GM12878 (cell line): ENCODE measurements around the gene NOM1. TPM values are rescaled to one million over a fixed set of nuclear protein-coding genes. Genes with fewer than 3 reads are reported as not detected.
A peak's percentile ranks its signal among the peaks of the same experiment; 100 is the strongest.

Experiments used
- ATAC-seq: fragments of 200-7000 bp; cut with Tn5 transposase; 3 replicates; pipeline ENCODE4 v1.9.1; 2020; ENCODE audit warnings: mild to moderate bottlenecking, moderate library complexity
- BruUV-seq: library from RNA; stranded (reverse); fragments of 400-500 nt; replicated peaks from 2 replicates; lab custom pipeline; 2021; lab: Mats Ljungman, UMichigan
- CTCF ChIA-PET: fragments of 300-600 bp; sonication (Branson Sonifier 250); formaldehyde crosslinking; extraction: SDS; loops from one replicate; lab custom pipeline; 2021; ENCODE audit warnings: inconsistent platforms; lab: Yijun Ruan, JAX
- POLR2A ChIA-PET: fragments of 350-600 bp; formaldehyde crosslinking; extraction: SDS; loops from one replicate; lab custom pipeline; 2021; ENCODE audit warnings: inconsistent platforms; lab: Charles Lee
- RAD21 ChIA-PET: fragments of 300-600 bp; sonication (Branson Sonifier 250); formaldehyde crosslinking; loops from one replicate; lab custom pipeline; 2023; ENCODE audit warnings: antibody characterized with exemption; ENCODE audit not compliant: unreplicated experiment; lab: Charles Lee
- SMC1A ChIA-PET: fragments of 300-600 bp; sonication (Branson Sonifier 250); formaldehyde crosslinking; loops from one replicate; lab custom pipeline; 2023; ENCODE audit not compliant: unreplicated experiment, uncharacterized antibody; lab: Charles Lee
- DNase-seq: peaks from one replicate; pipeline ENCODE4 v3.0.0-alpha.2; 2011; ENCODE audit warnings: low read depth, low spot score
- FAIRE-seq: peaks from 3 replicates; lab custom pipeline; 2011; peaks lifted over from hg19 to GRCh38; lab: Jason Lieb, UNC
- H2AFZ ChIP-seq: 2 replicates; pipeline ENCODE4 v1.6.0; 2011; ENCODE audit warnings: low read depth, low read length, control low read depth; ENCODE audit not compliant: control insufficient read depth
- H3K27ac ChIP-seq: 2 replicates; pipeline ENCODE4 v1.5.1; 2011; ENCODE audit warnings: control low read depth; ENCODE audit not compliant: control insufficient read depth, insufficient read depth
- H3K27me3 ChIP-seq, 2 experiments: replicated peaks in 1 of 2; 2 replicates each; pipeline versions ENCODE4 v1.6.0 to v1.6.1; 2011; ENCODE audit warnings: low read length in 1 of 2; ENCODE audit not compliant: control insufficient read depth in 2 of 2, insufficient read depth in 2 of 2
- H3K36me3 ChIP-seq, 2 experiments: 2 replicates each; pipeline ENCODE4 v1.5.1; 2011; ENCODE audit warnings: low read length in 1 of 2; ENCODE audit not compliant: control insufficient read depth in 2 of 2, insufficient read depth in 2 of 2
- H3K4me1 ChIP-seq: 2 replicates; pipeline ENCODE4 v1.6.1; 2011; ENCODE audit warnings: mild to moderate bottlenecking, low read length, moderate library complexity, mixed read lengths; ENCODE audit not compliant: control insufficient read depth, insufficient read depth
- H3K4me2 ChIP-seq: 2 replicates; pipeline ENCODE4 v1.6.0; 2011; ENCODE audit warnings: control low read depth; ENCODE audit not compliant: control insufficient read depth, insufficient read depth
- H3K4me3 ChIP-seq: fragments of 200-600 bp; sonication (generic); 2 replicates; pipeline ENCODE4 v1.5.1; 2016
- H3K79me2 ChIP-seq: 2 replicates; pipeline ENCODE4 v1.6.0; 2011; ENCODE audit warnings: low read length; ENCODE audit not compliant: control insufficient read depth, insufficient read depth
- H3K9ac ChIP-seq: 2 replicates; pipeline ENCODE4 v1.8.0; 2011; ENCODE audit warnings: low read length, control low read depth, mixed read lengths; ENCODE audit not compliant: control insufficient read depth, insufficient read depth
- H3K9me3 ChIP-seq: replicated peaks from 3 replicates; pipeline ENCODE4 v1.5.1; 2011; ENCODE audit warnings: mild to moderate bottlenecking, low read length; ENCODE audit not compliant: control insufficient read depth, insufficient read depth
- H4K20me1 ChIP-seq: 2 replicates; pipeline ENCODE4 v1.6.0; 2011; ENCODE audit not compliant: control insufficient read depth, insufficient read depth
- CREM ChIP-seq: IDR thresholded peaks from 2 replicates; pipeline ENCODE4 v1.6.1; 2014; ENCODE audit warnings: antibody characterized with exemption, low read depth
- FOXK2 ChIP-seq: fragments of 450-650 bp; IDR thresholded peaks from 2 replicates; pipeline ENCODE4 v1.6.1; 2017; ENCODE audit warnings: mild to moderate bottlenecking, moderate library complexity
- HCFC1 ChIP-seq: fragments of 150-350 bp; IDR thresholded peaks from 2 replicates; pipeline ENCODE4 v1.6.1; 2014; ENCODE audit warnings: low read length
- IKZF1 ChIP-seq: fragments of 450-650 bp; conservative IDR thresholded peaks from 2 replicates; pipeline ENCODE4 v1.6.1; 2017; ENCODE audit warnings: antibody characterized with exemption, mild to moderate bottlenecking
- IKZF2 ChIP-seq, 2 experiments: fragments of 450-650 bp; IDR thresholded peaks; 2 replicates each; pipeline ENCODE4 v1.6.1; 2017; ENCODE audit warnings: mild to moderate bottlenecking in 2 of 2, moderate library complexity in 2 of 2
- MEF2A ChIP-seq: IDR thresholded peaks from 2 replicates; pipeline ENCODE4 v1.6.1; 2011; ENCODE audit warnings: low read depth, mild to moderate bottlenecking, low read length, moderate library complexity; ENCODE audit not compliant: insufficient read depth
- MTA3 ChIP-seq: IDR thresholded peaks from 2 replicates; pipeline ENCODE4 v1.6.1; 2012; ENCODE audit warnings: low read length, inconsistent platforms, borderline replicate concordance
- MXI1 ChIP-seq: fragments of 150-350 bp; IDR thresholded peaks from 2 replicates; pipeline ENCODE4 v1.6.1; 2011; ENCODE audit warnings: low read depth, mild to moderate bottlenecking, inconsistent platforms, low read length, improper control_type of control experiment
- MYC ChIP-seq: IDR thresholded peaks from 2 replicates; pipeline ENCODE4 v1.6.1; 2011; ENCODE audit warnings: mild to moderate bottlenecking, low read length, moderate library complexity, inconsistent platforms; ENCODE audit not compliant: insufficient read depth, insufficient replicate concordance, insufficient read length, severe bottlenecking
- NFYA ChIP-seq: IDR thresholded peaks from 2 replicates; pipeline ENCODE4 v1.6.1; 2011; ENCODE audit warnings: low read depth, mild to moderate bottlenecking, low read length, improper control_type of control experiment, borderline replicate concordance
- NFYB ChIP-seq: IDR thresholded peaks from 2 replicates; pipeline ENCODE4 v1.6.1; 2011; ENCODE audit warnings: low read depth, mild to moderate bottlenecking, low read length, improper control_type of control experiment, moderate library complexity; ENCODE audit not compliant: insufficient read depth
- NRF1 ChIP-seq: conservative IDR thresholded peaks from 2 replicates; pipeline ENCODE4 v1.6.1; 2011; ENCODE audit warnings: mild to moderate bottlenecking, low read depth, low read length, improper control_type of control experiment
- RELA ChIP-seq: fragments of 450-650 bp; IDR thresholded peaks from 2 replicates; pipeline ENCODE4 v1.8.0; 2014; ENCODE audit warnings: borderline replicate concordance; ENCODE audit not compliant: partially characterized antibody
- SP1 ChIP-seq: IDR thresholded peaks from one replicate; pipeline ENCODE4 v1.6.1; 2011; ENCODE audit warnings: low read depth, low read length
- TCF12 ChIP-seq: IDR thresholded peaks from 2 replicates; pipeline ENCODE4 v1.6.1; 2011; ENCODE audit warnings: low read depth, mild to moderate bottlenecking, low read length
- ZNF217 ChIP-seq: fragments of 450-650 bp; IDR thresholded peaks from 2 replicates; pipeline ENCODE4 v1.6.1; 2017; ENCODE audit warnings: antibody characterized with exemption, mild to moderate bottlenecking
- ZNF384 ChIP-seq: IDR thresholded peaks from 2 replicates; pipeline ENCODE4 v1.6.1; 2012; ENCODE audit warnings: low read depth, mild to moderate bottlenecking, low read length, improper control_type of control experiment, borderline replicate concordance
- WGBS: methylation state at CpG from one replicate; pipeline ENCODE4 v1.1.6; 2016; ENCODE audit warnings: low lambda C conversion rate; ENCODE audit not compliant: insufficient replicate concordance, insufficient coverage; ENCODE audit errors: missing lambda C conversion rate; 5-methylcytosine and 5-hydroxymethylcytosine counted together
- in situ Hi-C: fragments of 300-500 bp; cut with MboI; formaldehyde crosslinking; loops from 9 replicates; pipeline ENCODE4 v1.14.3; 2018; ENCODE audit warnings: mixed read lengths
- intact Hi-C: fragments of 100-400 bp; cut with micrococcal nuclease; formaldehyde crosslinking; loops from one replicate; pipeline ENCODE4 v1.14.2; 2022; ENCODE audit not compliant: unreplicated experiment
- polyA plus RNA-seq, 11 experiments: library from polyadenylated mRNA; depleted of rRNA in 4 of 11; unstranded in 6 of 11; stranded (reverse) in 5 of 11; fragments of >200 nt; fragmentation: Nextera tagmentation in 4 of 11; fragmentation: Illumina TruSeq in 1 of 11; extraction: Ambion mirVana in 4 of 11; extraction: Trizol in 1 of 11; gene quantifications; 1 replicate in 1 of 11; 2 replicates in 10 of 11; pipeline versions ENCODE4 v1.2.1 to v1.2.3, GENCODE V29; 2011 to 2016; ENCODE audit warnings: inconsistent platforms in 2 of 11, missing spikeins in 2 of 11, low read depth in 1 of 11
- total RNA-seq, 4 experiments: library from RNA; depleted of rRNA in 3 of 4; stranded (reverse); fragments of >200 nt in 3 of 4; fragmentation: Illumina TruSeq in 1 of 4; extraction: Trizol in 1 of 4; gene quantifications; 2 replicates each; pipeline versions ENCODE4 v1.2.1 to v1.2.3, GENCODE V29; 2013 to 2021
- TF ChIP-seq, protein P1 (sequence below): IDR thresholded peaks from 2 replicates; pipeline ENCODE4 v1.6.1; 2011; ENCODE audit warnings: mild to moderate bottlenecking, low read depth, low read length, moderate library complexity; ENCODE audit not compliant: insufficient replicate concordance
- TF ChIP-seq, protein P2 (sequence below): fragments of 450-650 bp; IDR thresholded peaks from 2 replicates; pipeline ENCODE4 v1.6.1; 2017; ENCODE audit warnings: mild to moderate bottlenecking
- TF ChIP-seq, protein P3 (sequence below): IDR thresholded peaks from 2 replicates; pipeline ENCODE4 v1.6.1; 2012; ENCODE audit warnings: low read depth, low read length, improper control_type of control experiment

NOM1 gene
- total and polyA plus RNA-seq, 10 of the 15 experiments (the other 5 are each of a cell fraction or from before 2014, with no cell fraction given): 2.9 to 21.3 (median 17.8) TPM

DNA sequence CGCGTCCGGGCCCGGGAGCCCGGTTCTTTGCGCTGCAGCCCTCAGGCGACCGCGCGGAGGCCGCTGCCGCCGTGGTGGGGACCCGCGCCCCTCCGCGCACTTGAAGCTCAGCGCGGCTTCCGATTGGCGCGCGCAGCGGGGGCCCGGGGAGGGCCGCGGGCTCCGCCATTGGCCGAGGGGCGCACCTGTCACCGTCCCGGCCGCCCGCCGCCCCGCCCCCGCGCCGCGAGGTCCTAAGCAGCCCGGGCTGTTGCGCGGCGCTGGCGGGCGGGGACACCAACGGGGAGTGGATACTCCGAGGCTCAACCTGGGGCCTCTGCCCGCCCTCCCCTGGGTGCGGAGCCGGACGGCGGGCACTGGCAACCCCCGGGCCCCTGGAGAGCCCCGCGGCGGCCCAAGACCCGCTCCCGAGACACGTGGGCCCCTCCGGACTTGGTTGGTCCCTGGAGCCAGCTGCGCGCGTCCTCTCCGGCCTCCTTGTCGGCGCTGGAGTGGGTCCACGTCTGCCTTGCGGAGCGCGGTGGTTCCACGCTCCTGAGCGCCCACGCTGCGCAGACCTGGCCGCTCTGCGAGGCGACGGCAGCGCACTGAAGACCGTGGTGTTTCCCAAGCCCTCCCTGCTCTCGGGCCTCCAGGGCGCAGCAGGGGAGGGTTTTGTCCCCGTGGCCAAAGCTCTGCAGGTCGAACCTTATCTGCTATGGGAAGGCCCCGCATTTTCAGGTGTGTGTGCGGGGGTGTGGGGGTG is 61.2 kb downstream of the NOM1 start, which contains the start of gene MNX1:
Gene MNX1, minus strand, starts transcription at position 76 of the 745 bp plus-strand sequence. CDS start 313 bp downstream, outside the sequence.
- Histone ChIP-seq H3K9ac (peak within 1 kb of the TSS; percentile 38; the same call in 1 of the 2 replicates), H3K27me3 (peaks cover 0 to 12% of the 10 kb centered on the region in 2 experiments; a peak in 1 of 4 replicates), H3K36me3 (no peaks in the 10 kb centered on the region), H3K9me3 (no peaks in the 10 kb centered on the region), H4K20me1 (no peaks in the 10 kb centered on the region), H2AFZ (peak within 1 kb of the TSS; percentile 91), H3K4me3 (peak within 1 kb of the TSS; percentile 74), H3K27ac (no peak within 1 kb of the TSS), H3K4me2 (peak within 1 kb of the TSS; percentile 98), H3K79me2 (no peaks in the 10 kb centered on the region), H3K4me1 (peaks cover 19% of the 10 kb centered on the region)
- peak; percentile 92 for ATAC-seq
- ChIA-PET SMC1A (interaction anchor here (0.7 kb wide), 1 partner anchor 13 kb away, joined by 3 read pairs; no protein-coding TSS in a partner anchor), RAD21 (interaction anchor here (1.0 to 1.6 kb wide), 3 partner anchors 60 to 130 kb away, joined by 3 to 5 read pairs (median 4); partner anchors contain the start of gene LMBR1), POLR2A (interaction anchor here (0.6 to 1.3 kb wide), 2 partner anchors 118 to 128 kb away, joined by 3 to 6 read pairs; partner anchors contain the start of genes LMBR1 and UBE3C), CTCF (interaction anchor here (1.6 kb wide), 1 partner anchor 62 kb away, joined by 3 read pairs; the partner anchor contains the start of gene NOM1)
- FAIRE-seq: no peak
- intact Hi-C loops (loop anchor here (2.0 to 10.0 kb wide), 3 partner anchors 116 to 344 kb away; partner anchors contain the start of genes LMBR1 and UBE3C), in situ Hi-C loops (no loop called here)
- BruUV-seq: no TSS peak
- WGBS: 11% methylated on average over 44 of the region's 87 CpGs
- no peak for DNase-seq
- TF ChIP-seq, protein P1, sequence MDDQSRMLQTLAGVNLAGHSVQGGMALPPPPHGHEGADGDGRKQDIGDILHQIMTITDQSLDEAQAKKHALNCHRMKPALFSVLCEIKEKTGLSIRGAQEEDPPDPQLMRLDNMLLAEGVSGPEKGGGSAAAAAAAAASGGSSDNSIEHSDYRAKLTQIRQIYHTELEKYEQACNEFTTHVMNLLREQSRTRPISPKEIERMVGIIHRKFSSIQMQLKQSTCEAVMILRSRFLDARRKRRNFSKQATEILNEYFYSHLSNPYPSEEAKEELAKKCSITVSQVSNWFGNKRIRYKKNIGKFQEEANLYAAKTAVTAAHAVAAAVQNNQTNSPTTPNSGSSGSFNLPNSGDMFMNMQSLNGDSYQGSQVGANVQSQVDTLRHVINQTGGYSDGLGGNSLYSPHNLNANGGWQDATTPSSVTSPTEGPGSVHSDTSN: peak; percentile 80
- TF ChIP-seq CREM (no peak), NFYA (no peak), MTA3 (no peak), NRF1 (no peak), SP1 (peak; percentile 91), ZNF384 (no peak), TCF12 (0 out of 2 replicates have a peak, but pooled peaks have one; percentile 16), ZNF217 (0 out of 2 replicates have a peak, but pooled peaks have one; percentile 31), NFYB (peak; percentile 86; the same call in 1 of the 2 replicates), MXI1 (0 out of 2 replicates have a peak, but pooled peaks have one; percentile 14), IKZF2 (IDR thresholded peaks at IDR 0.05) (no peak; a peak in 1 of 4 replicates), RELA (peak; percentile 52), MEF2A (no peak), IKZF1 (peak; percentile 77), FOXK2 (no peak), HCFC1 (peak; percentile 40; the same call in 1 of the 2 replicates), MYC (no peak)
- TF ChIP-seq, protein P2, sequence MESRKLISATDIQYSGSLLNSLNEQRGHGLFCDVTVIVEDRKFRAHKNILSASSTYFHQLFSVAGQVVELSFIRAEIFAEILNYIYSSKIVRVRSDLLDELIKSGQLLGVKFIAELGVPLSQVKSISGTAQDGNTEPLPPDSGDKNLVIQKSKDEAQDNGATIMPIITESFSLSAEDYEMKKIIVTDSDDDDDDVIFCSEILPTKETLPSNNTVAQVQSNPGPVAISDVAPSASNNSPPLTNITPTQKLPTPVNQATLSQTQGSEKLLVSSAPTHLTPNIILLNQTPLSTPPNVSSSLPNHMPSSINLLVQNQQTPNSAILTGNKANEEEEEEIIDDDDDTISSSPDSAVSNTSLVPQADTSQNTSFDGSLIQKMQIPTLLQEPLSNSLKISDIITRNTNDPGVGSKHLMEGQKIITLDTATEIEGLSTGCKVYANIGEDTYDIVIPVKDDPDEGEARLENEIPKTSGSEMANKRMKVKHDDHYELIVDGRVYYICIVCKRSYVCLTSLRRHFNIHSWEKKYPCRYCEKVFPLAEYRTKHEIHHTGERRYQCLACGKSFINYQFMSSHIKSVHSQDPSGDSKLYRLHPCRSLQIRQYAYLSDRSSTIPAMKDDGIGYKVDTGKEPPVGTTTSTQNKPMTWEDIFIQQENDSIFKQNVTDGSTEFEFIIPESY: no peak
- TF ChIP-seq, protein P3, sequence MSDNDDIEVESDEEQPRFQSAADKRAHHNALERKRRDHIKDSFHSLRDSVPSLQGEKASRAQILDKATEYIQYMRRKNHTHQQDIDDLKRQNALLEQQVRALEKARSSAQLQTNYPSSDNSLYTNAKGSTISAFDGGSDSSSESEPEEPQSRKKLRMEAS: peak; percentile 60; the same call in 1 of the 2 replicates
